NCI-H2227 (cell line): Measurements from ENCODE around the gene PRR5.
A peak's percentile ranks its signal among the peaks of the same experiment; 100 is the strongest.

Source experiments
- DNase-seq: peaks from one replicate; lab custom pipeline; 2025; ENCODE audit not compliant: unreplicated experiment; lab: John Stamatoyannopoulos, UW

Gene PRR5

DNA sequence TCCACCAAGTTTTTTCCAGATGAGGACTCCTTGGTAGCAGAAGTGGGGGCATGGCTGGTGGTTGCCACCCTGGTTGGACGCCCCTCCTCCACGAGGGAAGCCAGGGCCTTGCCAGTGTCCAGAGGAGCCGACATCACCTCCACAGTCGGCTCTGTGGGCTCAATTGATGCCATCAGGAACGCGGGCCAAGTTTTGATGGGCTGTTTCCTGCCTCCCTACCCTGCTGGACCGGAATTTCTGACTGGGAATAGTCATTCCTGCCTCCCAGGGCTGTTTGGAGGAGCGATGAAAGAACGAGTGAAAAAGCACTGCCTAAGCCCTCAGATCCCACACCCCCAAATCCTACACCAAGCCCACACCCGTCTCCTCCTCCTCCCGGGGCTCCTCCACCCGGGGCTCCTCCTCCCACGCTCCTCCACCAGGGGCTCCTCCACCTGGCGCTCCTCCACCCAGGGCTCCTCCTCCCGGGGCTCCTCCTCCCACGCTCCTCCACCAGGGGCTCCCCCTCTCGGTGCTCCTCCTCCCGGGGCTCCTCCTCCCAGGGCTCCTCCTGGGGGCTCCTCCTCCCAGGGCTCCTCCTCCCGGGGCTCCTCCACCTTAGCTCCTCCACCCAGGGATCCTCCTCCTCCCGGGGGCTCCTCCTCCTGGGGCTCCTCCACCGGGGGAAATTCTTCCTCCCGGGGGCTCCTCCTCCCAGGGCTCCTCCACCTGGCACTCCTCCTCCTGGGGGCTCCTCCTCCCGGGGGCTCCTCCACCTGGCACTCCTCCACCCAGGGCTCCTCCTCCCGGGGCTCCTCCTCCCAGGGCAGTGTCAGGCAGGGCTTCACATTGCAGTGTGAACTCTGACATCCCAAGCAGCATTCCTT, 10.0 kb upstream of the PRR5 start:
- DNase-seq = no peak

DNA sequence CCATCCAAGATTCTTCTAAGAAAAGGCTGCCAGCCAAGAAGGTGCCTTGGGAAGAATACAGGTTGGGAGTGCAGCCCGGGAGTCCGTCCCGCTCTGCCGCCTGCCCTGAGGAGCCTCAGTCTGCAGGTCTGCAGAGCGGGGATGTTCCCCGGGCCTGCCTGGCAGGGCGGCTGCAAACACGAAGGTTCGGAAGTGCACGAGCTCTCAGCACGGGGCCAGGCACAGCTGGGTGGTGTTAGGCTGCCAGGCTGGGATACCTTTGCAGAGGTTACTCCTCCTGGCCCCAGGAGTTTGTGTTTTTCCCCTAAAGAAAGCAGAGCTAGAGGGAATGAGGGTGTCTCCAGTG, 9.4 kb upstream of the PRR5 start:
- no peak for DNase-seq

DNA sequence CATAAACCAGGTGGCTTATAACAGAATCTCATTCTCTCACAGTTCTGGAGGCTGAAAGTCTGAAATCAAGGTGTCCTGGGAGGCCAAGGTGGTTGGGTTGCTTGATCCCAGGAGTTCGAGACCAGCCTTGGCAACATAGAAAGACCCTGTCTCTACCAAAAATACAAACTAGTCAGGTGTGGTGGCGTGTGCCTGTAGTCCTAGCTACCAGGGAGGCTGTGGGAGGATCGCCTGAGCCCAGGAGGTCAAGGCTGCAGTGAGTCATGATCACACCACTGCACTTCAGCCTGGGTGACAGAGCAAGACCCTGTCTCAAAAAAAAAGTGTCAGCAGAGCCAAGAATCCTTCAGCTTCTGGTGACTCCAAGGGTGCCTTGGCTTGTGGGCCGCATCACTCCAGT, 8.9 kb upstream of the PRR5 start:
- DNase-seq = no peak

DNA sequence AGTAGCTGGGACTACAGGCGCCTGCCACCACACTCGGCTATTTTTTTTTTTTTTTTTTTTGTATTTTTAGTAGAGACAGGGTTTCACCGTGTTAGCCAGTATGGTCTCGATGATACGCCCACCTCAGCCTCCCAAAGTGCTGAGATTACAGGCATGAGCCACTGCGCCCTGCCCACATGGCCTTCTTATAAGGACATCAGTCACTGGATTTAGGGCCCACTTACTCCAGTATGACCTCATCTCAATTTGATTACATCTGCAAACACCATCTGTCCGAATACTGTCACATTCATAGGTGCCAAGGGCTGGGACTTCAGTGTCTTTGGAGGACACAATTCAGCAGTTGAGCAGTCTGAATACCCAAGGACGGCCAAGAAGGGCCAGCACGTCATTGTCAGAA, 8.2 kb upstream of the PRR5 start:
- no peak for DNase-seq

DNA sequence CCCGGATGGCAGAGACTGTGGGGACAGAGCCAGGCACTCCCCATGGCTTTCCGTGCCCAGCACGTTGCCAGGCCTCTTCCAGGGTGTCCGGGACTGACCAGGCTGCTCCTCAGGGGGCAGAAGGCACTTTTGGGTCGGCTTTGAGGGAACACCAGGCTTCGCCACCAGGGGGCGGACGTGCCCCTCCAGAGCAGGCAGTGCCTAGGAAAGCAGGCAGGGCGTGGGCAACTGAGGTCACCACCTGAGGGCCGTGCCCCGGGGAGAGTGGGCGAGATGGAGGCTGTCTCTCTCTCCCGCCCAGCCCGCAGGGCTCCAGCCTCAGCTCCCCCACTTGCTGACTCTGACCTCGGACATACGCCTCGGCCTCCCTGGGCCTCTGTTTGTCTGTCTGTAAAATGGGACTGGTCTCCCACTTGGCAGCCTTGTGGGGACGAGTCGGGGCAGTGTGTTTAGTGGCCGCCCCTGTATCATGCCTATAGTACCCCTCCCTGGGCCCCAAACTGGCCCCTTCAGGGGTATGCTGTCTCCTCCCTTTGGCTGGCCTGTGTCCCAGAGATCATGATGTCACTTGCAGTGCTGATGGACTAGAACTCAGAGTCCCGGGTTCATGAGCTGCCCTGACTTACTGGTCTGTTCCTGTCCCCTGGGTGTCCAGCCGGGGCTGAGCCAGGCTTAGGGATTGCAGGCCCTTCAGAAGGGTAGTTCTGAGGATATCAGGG, 4.4 kb upstream of the PRR5 start:
- DNase-seq = peak; percentile 54

DNA sequence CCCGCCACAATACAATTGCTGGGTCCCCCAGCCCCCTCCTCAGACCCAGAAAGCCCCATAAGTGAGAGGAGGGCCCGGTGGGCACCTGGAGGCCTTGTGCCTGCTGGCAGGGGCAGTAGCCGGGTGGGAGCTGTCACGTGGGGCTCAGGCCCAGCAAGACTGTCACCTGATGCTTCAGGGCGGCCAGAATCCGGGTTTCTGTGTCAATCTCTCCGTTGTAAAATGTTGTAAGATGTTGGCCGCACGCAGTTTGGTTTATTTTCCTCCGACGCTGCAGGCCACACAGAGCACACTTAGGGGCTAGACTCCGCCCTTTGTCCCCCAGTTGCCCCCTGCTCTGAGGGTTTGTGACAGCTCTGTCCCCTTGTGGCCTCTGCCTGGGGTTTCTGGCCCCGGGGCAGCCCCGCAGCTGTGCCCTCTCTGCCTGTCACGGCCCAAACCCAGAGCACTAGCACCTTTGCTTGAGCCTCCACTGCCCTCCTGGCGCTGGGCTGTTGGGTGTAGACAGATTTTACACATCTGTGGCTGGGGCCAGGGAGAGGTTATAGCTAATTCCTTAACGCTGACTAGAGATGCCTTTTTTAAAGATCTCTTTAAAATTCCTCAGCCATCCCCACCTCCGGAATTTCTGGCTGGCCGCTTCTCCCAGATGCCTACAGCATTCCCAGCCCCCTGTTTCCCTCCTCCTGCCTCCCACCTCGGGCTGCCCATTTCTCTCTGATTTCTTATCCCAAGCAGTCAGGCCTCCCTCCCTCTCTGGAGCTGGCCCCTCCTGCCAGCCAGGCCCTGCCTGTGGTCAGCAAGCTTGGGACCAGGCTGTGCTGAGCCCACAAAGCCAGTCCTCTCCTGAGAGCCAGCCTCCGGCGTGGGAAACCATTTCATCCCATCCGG, 3.2 kb upstream of the PRR5 start:
- DNase-seq = no peak

DNA sequence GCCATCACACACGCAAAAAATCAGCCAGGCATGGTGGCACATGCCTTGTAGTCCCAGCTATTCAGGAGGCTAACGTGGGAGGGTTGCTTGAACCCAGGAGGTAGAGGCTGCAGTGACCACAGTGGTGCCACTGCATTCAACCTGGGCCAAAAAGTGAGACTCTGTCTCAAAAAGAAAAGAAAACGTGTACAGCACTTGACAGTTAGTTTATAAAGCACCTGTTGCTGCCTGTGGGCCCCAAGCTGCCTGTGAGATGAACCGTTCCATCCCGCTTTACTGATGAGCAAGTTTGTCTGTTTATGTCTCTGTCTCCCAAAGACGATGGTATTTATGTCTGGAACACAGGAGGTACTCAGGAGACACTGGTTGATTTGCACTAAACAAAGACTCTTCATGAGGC, 1.5 kb upstream of the PRR5 start:
- DNase-seq = no peak

DNA sequence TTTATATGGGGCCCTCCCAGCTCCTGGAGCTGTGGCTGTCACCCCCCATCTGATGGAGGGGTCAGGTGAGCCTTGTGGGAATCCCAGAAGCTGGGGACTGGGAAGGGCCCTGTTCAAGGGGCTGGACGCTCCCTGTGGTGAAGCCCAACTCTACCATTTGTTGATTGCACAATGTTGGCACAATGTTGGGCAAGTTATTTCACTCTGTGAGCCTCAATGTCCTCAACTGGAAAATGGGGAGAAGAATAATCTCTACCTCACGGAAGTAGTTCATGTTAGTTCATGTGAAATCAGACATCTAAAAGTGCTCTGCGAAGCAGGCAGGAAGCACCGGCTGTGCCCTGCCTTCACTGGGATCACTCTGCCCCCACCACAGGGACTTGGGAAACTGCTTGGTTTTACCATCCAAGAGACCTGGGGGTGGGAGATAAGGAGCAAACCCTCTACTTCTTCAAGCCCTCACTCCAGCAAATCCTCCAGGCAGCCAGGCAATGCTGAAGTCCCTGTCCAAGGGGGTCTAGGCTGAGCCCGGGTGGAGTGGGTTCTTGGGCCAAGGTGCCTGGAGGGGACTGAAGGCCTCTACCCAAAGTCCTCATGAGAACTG, 715 bp upstream of the PRR5 start:
- DNase-seq = no peak

DNA sequence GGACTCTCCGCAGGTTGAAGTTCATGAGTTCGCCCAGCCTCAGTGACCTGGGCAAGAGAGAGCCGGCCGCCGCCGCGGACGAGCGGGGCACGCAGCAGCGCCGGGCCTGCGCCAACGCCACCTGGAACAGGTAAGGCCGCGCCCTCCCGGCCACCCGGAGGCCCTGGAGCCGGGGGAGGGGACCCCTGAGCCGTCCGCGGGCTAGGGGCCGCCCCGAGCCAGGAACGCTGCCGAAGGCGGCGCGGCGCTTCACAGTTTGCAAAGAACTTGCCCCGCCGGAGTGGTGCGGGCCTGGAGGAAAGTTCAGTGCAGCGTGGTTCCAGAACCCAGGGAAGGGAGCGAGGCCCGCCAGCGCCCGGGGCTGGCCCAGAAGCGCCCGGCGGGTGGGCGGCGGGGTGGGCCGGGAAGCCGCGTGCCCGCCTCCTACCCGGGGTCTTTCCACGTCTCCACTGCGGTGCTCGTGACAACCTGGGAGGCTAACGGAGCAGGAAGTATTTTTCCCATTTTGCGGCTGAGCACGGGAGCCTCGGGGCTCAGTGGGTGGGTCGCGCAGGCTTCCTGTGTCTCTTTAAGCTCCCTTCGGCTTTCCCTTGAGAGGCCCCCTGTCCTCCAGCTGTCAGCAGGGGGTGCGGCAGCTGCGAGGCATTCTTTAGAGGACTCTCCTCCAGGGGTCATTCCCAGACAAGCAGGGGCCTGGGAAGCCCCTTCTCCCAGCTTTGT, 635 bp downstream of the PRR5 start:
- peak; percentile 39 for DNase-seq

DNA sequence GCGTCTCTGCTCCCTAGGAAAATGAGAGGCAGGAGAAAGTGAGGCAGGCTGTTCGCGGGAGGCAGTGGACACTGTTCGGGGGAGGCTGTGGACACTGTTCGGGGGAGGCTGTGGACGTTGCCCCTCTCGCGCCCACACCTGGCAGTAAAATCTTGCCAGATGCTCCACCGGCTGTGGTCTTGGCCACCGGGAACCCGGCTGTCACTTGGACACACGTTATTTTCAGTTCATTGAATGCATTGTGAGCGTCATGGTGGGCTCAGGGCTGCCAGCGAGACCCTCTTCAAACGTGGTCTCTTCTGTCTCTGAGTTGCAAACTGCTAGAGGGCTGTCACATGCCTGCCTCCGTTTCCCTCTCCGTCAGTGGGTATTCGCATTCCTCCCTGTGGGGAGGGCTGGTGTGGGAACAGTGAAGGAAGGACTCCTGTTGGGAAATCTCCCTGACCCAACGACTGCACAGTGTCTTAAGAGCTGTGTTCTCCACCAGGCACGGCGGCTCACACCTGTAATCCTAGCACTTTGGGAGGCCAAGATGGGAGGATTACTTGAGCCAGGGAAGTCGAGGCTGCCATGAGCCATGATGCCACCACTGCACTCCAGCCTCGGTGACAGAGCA, 1.4 kb downstream of the PRR5 start:
- DNase-seq = no peak

DNA sequence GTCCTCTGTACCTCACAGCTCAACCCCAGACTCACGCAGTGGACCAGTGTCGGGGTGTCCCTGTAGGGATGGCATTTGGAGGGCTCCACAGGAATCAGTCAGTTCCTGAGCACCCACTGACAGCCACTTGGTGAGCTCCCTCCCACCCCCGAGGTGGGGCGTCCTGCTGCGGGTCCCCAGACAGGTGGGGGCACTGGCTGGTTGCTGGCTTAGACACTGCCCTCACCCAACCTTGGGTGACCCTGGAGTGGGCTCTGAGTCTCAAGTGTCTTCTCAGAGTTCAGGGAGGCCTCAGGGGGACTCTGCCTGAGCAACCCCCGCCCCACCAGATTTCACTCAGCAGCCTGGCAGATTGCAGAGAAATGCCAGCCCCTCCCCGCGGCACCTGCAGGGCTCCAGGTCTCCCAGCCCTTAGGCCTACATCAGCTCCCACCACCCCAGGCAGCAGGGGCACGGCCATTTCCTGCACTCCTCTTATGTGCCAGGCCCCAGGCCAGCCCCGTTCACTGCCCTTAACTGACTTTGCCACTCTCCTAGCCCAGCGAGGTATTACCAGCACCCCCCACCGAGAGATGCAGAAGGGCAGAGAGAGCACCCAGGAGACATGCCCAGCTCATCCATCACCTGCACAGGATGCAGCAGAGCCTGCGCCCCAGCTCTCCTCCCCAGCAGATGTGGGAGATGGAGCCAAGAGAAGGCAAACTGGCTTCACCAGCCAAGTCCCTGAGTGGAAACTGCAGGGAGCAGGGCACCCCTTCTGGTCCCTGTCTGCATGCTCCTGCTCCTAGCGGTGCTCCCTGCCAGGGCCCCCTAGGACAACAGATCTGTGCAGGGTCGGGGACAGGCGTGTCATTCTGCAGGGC, 2.4 kb downstream of the PRR5 start:
- DNase-seq = no peak

DNA sequence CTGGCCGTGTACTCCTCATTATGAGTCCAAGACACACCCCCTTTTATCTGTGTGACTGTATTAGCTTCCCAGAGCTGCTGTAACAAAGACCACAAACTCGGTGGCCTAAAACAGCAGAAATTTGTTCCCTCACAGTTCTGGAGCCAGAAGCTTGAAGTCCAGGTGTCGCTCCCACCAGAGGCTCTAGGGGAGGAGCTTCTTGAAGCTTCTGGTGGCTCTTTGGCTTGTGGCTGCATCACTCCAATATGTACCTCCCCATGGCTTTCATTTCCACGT, 3.0 kb downstream of the PRR5 start:
- DNase-seq = no peak

DNA sequence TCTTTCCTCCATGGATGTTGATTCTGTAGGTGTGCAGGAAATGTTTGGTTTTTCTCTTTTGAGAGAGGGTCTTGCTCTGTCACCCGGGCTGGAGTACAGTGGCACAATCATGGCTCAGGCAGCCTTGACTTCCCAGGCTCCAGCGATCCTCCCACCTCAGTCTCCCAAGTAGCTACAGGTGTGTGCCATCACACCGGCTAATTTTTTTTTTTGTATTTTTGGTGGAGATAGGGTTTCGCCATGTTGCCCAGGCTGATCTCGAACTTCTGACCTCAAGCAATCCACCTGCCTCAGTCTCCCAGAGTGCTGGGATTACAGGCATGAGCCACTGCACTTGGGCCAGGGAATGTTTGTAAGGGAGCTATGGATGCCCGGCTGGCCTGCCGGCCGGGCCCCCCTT, 4.5 kb downstream of the PRR5 start:
- no peak for DNase-seq

DNA sequence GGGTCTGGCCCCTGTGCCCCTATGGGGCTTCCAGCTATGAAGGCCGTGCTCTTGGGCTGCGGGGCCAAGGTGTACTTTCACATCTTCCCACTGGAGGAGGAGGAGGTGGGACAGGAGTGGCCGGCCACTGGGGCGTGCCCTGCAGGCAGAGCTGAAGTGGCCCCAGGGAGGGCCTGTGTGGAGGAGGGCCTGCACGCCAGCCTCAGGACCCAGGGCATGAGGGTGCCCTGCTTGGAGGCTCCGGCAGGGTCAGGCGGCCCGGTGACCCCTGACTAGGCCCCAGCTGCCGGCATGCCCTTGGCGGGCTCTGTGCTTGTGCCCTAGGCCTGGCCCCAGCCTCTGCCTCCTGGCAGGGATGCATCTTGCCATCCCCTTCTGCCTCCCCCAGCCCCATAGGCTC, 5.2 kb downstream of the PRR5 start:
- no peak for DNase-seq

DNA sequence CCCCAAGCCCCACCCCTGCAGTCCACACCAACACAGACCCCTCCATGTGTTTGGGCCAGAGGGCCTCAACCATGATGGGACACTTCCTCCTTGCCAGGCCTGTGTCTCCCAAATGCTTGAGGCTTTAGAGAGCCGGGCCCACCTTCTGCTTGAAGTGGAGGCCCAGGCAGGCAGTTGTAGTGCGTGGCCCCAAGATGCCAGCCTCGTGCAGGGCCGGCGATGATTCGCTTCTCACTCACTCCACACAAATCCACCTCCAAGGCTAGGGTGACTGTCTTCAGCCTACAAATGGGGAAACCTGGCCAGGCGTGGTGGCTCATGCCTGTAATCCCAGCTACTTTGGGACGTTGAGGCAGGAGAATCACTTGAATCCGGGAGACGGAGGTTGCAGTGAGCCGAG, 5.7 kb downstream of the PRR5 start:
- no peak for DNase-seq

DNA sequence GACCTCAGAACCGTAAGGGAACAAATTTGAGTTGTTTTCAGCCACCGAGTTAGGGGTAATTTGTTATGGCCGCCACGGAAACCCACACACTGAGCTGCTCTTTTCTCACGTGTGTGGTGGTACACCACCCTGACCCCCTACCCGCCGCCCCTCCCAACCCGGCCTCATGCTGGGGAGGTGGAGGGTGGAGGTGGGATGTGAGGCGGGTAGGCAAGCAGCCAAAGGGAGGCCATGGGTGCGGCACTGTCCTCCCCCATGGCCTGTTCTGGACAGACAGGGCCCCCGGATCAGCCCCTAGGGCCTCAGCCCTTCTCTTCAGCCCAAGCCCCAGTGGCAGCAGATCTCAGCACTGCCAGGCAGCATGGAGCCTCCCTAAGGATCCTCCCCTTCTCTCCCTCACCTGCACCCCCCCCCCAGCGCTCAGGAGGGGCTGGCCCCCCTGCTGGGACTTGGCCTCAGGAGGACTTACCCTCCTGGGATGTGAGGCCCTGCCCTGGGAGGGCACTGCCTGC, 7.9 kb downstream of the PRR5 start:
- DNase-seq = no peak

DNA sequence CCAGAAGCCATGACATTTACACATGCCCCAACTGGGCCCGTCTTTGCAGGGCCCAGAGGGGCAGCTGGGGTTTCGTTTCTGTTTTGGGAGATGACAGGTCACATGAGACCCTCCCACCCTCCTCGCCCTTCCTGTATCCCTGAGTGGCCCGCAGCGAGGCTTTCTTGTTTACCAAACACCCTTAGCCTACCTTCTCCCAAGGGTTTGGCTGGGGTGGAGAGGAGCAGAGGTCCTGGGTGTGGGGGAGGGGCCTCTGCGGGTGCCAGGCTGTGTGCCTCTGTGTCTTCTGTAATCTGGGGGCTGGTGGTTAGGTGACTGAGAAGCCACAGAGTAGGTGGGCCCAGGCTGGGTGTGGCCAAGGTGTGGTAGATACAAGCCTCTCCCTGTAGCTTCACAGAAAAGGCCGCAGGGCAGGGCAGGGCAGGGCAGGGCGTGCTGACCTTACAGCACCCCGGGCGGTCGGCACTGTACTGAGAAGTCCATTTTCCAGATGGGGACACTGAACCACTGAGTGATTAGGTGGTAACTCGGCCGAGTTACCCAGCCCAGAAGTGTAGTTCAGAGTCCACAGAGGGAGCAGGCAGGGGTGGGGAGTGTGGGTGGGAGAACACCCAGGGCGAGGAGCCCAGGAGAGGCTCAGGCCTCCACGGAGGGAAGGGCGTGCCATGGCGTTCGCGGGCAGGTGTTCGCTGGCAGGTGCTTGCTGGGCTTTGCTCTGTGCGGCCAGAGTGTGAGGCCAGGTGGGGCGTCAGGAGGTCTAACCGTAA, 8.7 kb downstream of the PRR5 start:
- DNase-seq = no peak

DNA sequence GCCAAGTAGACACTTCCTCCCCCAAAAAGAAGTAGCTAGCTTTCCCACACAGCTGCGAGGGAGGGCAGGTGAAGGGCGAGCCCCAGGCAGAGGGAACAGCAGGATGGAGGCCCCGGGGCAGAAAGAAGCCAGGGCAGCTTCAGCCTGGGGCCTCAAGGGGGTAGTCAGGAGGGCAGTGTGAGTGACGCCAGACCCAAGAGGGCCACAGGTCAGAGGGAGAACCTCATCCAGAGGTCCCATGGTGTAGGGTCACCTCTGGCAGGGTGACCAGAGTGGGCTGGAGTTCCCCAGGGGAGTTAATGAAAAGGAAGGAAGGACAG, 9.2 kb downstream of the PRR5 start:
- no peak for DNase-seq
